Ishikawa (cell line): ENCODE measurements around the gene MAP6.

Experiments used
- CEBPB ChIP-seq: IDR thresholded peaks from 2 replicates; pipeline ENCODE4 v1.6.1; 2012
- CREB1 ChIP-seq: IDR thresholded peaks from 2 replicates; pipeline ENCODE4 v1.6.1; 2012; ENCODE audit warnings: low read depth
- EGR1 ChIP-seq: IDR thresholded peaks from 2 replicates; pipeline ENCODE4 v1.6.1; 2012
- EP300 ChIP-seq: IDR thresholded peaks from 2 replicates; pipeline ENCODE4 v1.6.1; 2012; ENCODE audit warnings: borderline replicate concordance
- FOXM1 ChIP-seq: IDR thresholded peaks from 2 replicates; pipeline ENCODE4 v1.6.1; 2012; ENCODE audit warnings: low read depth, borderline replicate concordance
- MAX ChIP-seq: IDR thresholded peaks from 2 replicates; pipeline ENCODE4 v1.6.1; 2012
- NFIC ChIP-seq: IDR thresholded peaks from 2 replicates; pipeline ENCODE4 v1.6.1; 2012
- RAD21 ChIP-seq: IDR thresholded peaks from 2 replicates; pipeline ENCODE4 v1.6.1; 2012; ENCODE audit warnings: low read depth
- REST ChIP-seq: IDR thresholded peaks from 2 replicates; pipeline ENCODE4 v1.6.1; 2012; ENCODE audit warnings: low read depth, mild to moderate bottlenecking
- TAF1 ChIP-seq: IDR thresholded peaks from 2 replicates; pipeline ENCODE4 v1.6.1; 2012; ENCODE audit warnings: low read depth, mild to moderate bottlenecking
- TCF12 ChIP-seq: IDR thresholded peaks from 2 replicates; pipeline ENCODE4 v1.6.1; 2012; ENCODE audit warnings: low read depth
- TEAD4 ChIP-seq: IDR thresholded peaks from 2 replicates; pipeline ENCODE4 v1.6.1; 2012
- USF1 ChIP-seq: IDR thresholded peaks from 2 replicates; pipeline ENCODE4 v1.6.1; 2012
- YY1 ChIP-seq: IDR thresholded peaks from 2 replicates; pipeline ENCODE4 v1.6.1; 2012; ENCODE audit warnings: low read depth
- ZBTB7A ChIP-seq: IDR thresholded peaks from 2 replicates; pipeline ENCODE4 v1.6.1; 2012; ENCODE audit warnings: low read depth

MAP6 gene

GRCh38 chr11:75563501-75563977 is 105.3 kb downstream of the MAP6 start:
- TF ChIP-seq EGR1 (no peak), ZBTB7A (no peak), YY1 (no peak), CEBPB (no peak)

- no peak for TF ChIP-seq TAF1
- TF ChIP-seq EP300, result 0 out of 2 replicates have a peak, but pooled peaks have one; percentile 14
- no peak for TF ChIP-seq CREB1
- 0 out of 2 replicates have a peak, but pooled peaks have one; percentile 47 for TF ChIP-seq ZBTB7A
Measured at GRCh38 chr11:75562836-75563484, 105.9 kb downstream of the MAP6 start.

- no peak for TF ChIP-seq REST
- TF ChIP-seq USF1, result no peak
- no peak for TF ChIP-seq EGR1
- TF ChIP-seq ZBTB7A, result 0 out of 2 replicates have a peak, but pooled peaks have one; percentile 43
- TF ChIP-seq TCF12, result 0 out of 2 replicates have a peak, but pooled peaks have one; percentile 11
- TF ChIP-seq CREB1, result 0 out of 2 replicates have a peak, but pooled peaks have one; percentile 21
- TF ChIP-seq MAX, result peak; percentile 53; the same call in 1 of the 2 replicates
- no peak for TF ChIP-seq CEBPB
- TF ChIP-seq NFIC, result no peak; the same call in 1 of the 2 replicates
Measured at GRCh38 chr11:75562048-75562835, 106.6 kb downstream of the MAP6 start, which contains the start of gene SERPINH1. Gene SERPINH1 (plus strand): TSS chr11:75562253. CDS start chr11:75566350, 4,097 bp downstream.

GRCh38 chr11:75561426-75562047 is 107.3 kb downstream of the MAP6 start:
- TF ChIP-seq REST (no peak), TCF12 (no peak), YY1 (no peak), ZBTB7A (no peak), MAX (no peak), USF1 (no peak), CEBPB (no peak), EGR1 (no peak), CREB1 (no peak), RAD21 (no peak), TEAD4 (no peak), NFIC (no peak), FOXM1 (no peak), EP300 (no peak), TAF1 (no peak)

GRCh38 chr11:75560644-75561043 is 108.2 kb downstream of the MAP6 start:
- TF ChIP-seq NFIC, result no peak
